HG03342 (cell line): ENCODE data around the gene TXNDC2.
"Not testable (repeated sequence)": the region's sequence is repeated elsewhere in the genome, so short reads cannot be mapped to it uniquely, and the experiment has no call there.

ENCODE experiments used
- ATAC-seq: cut with Tn5 transposase; IDR thresholded peaks from one replicate; pipeline ENCODE4 v1.9.1; 2021; ENCODE audit warnings: mild to moderate bottlenecking, moderate library complexity; ENCODE audit not compliant: unreplicated experiment

TXNDC2 gene

DNA sequence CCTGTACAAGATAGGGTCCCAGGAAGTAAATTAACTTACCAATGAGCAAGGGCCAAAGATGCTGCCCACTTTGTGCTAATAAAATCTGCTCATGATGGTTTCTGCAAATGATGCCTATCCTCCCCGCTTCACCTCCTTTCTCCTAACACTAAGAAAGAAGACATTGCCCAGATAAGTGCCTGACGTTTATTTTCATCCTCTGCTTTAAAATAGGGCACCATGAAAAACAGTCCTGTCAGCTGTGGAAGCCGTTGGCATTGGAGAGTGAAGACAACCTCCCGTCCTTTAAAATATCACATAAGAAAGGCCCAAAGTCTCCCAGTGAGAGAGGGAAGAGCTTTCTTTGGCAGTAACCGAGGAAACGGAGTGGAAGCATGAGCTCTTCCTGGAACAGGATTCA is 1.7 kb upstream of the TXNDC2 start:
- ATAC-seq: no peak

DNA sequence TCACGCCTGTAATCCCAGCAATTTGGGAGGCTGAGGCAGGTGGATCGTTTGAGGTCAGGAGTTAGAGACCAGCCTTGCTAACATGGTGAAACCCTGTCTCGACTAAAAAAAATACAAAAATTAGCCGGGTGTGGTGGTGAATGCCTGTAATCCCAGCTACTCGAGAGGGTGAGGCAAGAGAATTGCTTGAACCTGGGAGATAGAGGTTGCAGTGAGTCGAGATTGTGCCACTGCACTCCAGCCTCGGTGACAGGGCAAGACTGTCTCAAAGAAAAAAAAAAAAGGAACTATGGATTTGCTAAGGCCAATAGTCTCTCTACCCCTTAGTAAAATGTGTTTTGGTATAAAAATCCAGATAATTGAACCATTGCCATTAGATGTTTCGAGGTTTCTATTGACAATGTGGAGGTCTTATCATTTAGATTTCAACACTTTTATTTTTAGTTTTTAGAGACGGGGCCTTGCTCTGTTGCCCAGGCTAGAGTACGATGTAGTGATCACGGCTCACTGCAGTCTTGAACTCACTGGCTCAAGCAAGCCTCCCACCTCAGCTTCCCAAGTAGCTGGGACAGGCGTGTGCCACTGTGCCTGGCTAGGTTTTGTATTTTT is 1.1 kb upstream of the TXNDC2 start:
- no peak for ATAC-seq

DNA sequence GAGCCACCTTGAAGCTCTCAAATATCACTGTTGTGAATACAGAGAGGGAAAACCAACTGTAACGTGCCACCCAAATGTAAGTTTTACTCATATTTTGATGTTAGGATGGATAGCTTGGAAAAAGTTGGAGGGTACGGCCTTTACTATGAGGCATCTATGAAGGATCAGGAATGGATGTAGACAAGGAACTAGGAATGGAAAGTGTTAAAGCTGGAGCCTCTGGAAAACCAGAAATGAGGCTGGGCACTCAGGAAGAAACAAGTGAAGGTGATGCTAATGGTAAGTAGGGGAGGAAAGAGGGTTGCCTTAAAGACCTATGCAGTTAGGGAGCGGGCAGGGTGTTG is 204 bp downstream of the TXNDC2 start:
- no peak for ATAC-seq

DNA sequence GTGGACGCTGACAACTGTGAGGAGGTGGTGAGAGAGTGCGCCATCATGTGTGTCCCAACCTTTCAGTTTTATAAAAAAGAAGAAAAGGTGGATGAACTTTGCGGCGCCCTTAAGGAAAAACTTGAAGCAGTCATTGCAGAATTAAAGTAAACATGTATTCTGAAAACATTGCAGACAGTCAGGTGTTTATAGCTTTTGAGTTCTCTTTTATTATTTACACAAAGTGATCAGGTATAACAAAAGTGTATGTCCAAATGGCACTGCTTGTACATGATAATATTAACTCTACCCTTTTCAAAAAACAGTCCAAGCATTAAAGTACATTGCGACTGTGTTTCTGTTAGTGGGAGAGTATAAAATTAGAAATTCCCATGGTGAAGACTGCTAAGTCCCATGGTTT is 2.2 kb downstream of the TXNDC2 start:
- ATAC-seq: no peak

- no peak for ATAC-seq
Observed at GRCh38 chr18:9890196-9890595, 4.4 kb downstream of the TXNDC2 start.

DNA sequence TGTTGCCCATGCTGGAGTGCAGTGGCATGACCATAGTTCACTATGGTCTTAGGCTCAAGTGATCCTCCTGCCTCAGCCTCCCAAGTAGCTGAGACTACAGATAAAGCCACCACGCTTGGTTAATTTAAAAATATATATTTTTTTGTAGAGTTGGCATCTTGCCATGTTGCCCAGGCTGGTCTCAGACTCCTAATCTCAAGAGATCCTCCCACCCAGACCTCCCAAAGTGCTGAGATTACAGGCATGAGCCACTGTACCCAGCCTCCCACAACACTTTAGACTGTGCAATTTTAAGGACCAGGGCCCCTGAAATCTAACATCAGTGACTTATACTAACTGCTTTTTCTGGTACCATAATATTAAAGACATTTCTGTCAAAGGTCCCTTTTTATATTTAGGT is 5.2 kb downstream of the TXNDC2 start:
- no peak for ATAC-seq

DNA sequence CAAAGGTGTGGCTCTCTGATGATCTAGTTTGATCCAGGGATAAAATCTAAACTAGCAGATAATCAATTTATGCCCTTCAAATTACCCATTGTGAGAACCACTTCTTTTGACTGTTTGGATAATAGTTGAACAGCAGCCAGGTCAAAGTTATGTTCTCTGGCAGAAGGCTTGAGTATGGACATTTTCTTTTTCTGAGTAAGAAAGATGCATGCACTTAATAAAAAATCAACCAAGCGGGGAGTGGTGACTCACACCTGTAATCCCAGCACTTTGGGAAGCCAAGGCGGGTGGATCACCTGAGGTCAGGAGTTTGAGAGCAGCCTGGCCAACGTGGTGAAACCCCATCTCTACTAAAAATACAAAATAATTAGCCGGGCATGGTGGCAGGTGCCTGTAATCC is 5.7 kb downstream of the TXNDC2 start:
- ATAC-seq: not testable (repeated sequence)

- no peak for ATAC-seq
Observed at GRCh38 chr18:9894454-9895068, 8.8 kb downstream of the TXNDC2 start.

- no peak for ATAC-seq
Observed at GRCh38 chr18:9897129-9897528, 11.4 kb downstream of the TXNDC2 start.

DNA sequence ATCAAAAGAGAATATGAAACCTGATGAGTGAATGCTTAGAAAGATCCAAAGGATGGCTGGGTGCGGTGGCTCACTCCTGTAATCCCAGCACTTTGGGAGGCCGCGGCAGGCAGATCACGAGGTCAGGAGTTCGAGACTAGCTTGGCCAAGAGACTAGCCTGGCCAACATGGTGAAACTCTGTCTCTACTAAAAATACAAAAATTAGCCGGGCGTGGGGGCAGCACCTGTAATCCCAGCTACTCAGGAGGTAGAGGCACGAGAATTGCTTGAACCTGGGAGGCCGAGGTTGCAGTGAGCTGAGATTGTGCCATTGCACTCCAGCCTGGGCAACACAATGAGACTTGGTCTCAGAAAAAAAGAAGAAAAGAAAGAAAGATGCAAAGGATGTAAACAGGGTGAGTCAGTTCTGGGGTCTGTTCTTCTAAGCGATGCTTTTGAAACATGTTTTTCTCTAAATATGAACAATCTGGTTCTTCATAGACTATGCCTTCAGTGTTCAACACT is 12.1 kb downstream of the TXNDC2 start:
- ATAC-seq: not testable (repeated sequence)

DNA sequence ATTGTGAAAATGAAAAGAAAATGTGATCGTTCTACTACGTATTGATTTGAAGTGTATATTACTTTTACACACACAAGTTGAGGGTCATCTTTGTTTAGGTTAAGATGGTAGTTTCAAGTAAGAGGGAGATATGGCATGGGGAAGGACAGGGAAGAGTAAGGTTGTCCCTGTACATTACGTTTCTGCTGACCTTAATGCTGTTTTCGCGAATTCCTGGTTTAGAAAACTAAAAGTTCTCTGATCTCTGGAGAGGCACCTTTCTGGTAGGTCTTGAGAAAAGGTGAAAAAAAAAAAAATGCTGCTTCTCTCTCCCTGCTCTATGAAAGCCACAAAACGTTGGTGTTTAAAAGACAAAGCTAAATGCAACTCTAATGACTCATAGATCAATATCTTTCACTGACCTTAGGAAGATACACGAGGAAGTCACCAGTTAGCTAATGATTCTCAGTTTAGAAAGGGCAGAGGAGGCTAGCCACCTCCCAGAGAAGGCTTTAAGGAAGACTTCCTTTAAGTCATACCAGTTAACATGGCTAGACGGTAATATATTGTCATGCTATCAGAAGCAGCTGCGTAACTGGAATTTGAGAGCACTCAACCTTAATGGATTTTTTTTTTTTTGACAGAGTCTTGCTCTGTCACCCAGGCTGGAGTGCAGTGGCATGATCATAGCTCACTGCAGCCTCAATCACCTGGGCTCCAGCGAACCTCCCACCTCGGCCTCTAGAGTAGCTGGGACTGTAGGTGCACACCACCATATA is 13.2 kb downstream of the TXNDC2 start:
- no peak for ATAC-seq

- not testable (repeated sequence) for ATAC-seq
Observed at GRCh38 chr18:9899550-9899930, 13.8 kb downstream of the TXNDC2 start.

GRCh38 chr18:9900699-9901098 is 14.9 kb downstream of the TXNDC2 start:
- no peak for ATAC-seq

DNA sequence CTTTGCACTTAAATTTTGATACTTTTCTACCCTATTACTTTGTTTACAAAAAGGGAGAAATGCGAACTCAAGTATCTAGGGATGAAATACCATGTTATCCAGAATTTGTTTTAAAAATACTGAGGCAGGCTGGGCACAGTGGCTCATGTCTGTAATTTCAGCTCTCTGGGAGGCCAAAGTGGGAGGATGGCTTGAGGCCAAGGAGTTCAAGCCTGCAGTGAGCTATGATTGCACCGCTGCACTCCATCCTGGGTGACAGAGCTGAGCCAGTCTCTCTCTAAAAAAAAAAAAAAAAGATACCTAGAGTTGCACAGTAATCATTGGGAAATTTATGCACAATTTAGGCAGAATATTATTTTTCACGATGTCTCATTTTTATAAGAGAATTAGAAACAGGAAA is 15.6 kb downstream of the TXNDC2 start:
- ATAC-seq: no peak

GRCh38 chr18:9902264-9902663 is 16.5 kb downstream of the TXNDC2 start:
- not testable (repeated sequence) for ATAC-seq

- ATAC-seq: no peak
Observed at GRCh38 chr18:9902832-9903231, 17.1 kb downstream of the TXNDC2 start.

GRCh38 chr18:9905401-9905922 is 19.7 kb downstream of the TXNDC2 start:
- ATAC-seq: no peak

GRCh38 chr18:9906481-9906880 is 20.7 kb downstream of the TXNDC2 start:
- no peak for ATAC-seq

- no peak for ATAC-seq
Observed at GRCh38 chr18:9907867-9908266, 22.1 kb downstream of the TXNDC2 start.

DNA sequence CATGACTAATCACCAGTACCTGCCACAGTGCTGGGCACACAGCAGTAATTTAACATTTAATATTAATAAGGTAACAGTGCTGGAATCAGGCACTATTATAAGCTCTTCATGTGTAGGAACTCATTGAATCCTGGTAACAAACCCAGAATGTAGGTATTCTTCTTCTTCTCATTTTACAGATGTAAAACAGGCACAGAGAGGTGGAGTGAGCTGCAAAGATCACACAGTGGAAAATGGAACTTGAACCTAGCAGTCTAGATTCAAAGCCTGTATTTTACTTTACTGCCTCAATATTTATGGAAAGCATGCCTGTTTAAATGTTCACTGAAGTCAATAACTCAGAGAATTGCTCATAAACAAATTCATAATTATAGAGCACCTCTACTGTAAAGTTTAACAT is 24.3 kb downstream of the TXNDC2 start:
- ATAC-seq: no peak

DNA sequence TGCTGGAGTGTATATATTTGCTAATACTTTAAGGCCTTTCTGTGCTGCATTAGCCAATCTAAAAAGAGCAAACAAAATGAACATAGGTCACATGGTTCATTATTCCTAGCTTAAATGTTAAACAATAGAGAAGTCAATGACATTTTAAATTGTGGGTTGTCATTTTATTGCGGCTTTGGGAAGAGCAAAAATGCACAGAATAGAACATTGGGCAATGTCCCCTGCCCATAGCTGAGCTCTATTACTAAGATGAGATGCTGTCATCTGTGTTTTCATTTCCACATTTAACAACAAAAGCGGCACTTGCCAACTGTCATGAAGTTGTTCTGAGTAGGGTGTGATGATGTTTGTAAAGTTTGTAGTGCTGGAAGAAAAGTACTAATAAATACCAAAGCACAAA is 24.9 kb downstream of the TXNDC2 start:
- no peak for ATAC-seq

GRCh38 chr18:9911226-9911625 is 25.5 kb downstream of the TXNDC2 start:
- no peak for ATAC-seq
